Measurements from ENCODE around the gene ZP2. TPM values are rescaled to one million over a fixed set of nuclear protein-coding genes. Genes with fewer than 3 reads are reported as not detected.

Gene ZP2
- total and polyA plus RNA-seq, 9 of the 15 experiments (the other 6 are each of a cell fraction or from before 2014, with no cell fraction given): not detected

DNA sequence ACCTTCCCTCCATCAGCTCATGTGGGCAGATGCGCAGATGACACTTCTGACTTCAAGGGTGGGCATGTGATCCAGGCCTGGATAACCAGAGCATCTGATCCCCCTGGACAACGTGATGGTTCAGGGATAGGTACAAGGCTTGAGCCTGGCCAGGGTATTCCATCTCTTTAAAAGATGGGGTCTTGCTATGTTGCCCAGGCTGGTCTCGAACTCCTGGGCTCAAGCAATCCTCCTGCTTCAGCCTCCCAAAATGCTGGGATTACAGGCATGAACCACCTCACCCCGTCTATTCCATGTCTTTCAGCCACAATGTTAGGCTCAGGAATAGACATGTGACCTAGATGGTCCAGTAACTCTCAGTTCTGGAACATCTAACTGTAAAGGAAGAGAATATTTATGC is 45.9 kb upstream of the ZP2 start:
- no peaks in the 10 kb centered on the region for H3K36me3 ChIP-seq (ENCODE audit: control insufficient read depth, insufficient read depth, low read length)
- no peak overlapping the region for H2AFZ ChIP-seq (ENCODE audit: low read depth, low read length)
- CTCF ChIA-PET (ENCODE audit: low intra/inter-chr PET ratio): no interaction called here
- H4K20me1 ChIP-seq (replicated peaks; ENCODE audit: control insufficient read depth, insufficient read depth, low read length): no peaks in the 10 kb centered on the region
- DNase-seq (ENCODE audit: extremely low read depth in 1 of 4, low spot score in 3 of 4): no peak
- TF ChIP-seq JUN (IDR thresholded peaks at IDR 0.05; ENCODE audit: borderline replicate concordance, low read depth, low read length) (no peak), JUN (CRISPR knock-in tag; IDR thresholded peaks at IDR 0.05; ENCODE audit: borderline replicate concordance) (no peak), HDAC2 (IDR thresholded peaks at IDR 0.05) (no peak), PPARD (CRISPR knock-in tag; IDR thresholded peaks at IDR 0.05) (no peak), ZNF121 (CRISPR knock-in tag; conservative IDR thresholded peaks at IDR 0.05) (peak; percentile 68)
- TF ChIP-seq, protein P1, sequence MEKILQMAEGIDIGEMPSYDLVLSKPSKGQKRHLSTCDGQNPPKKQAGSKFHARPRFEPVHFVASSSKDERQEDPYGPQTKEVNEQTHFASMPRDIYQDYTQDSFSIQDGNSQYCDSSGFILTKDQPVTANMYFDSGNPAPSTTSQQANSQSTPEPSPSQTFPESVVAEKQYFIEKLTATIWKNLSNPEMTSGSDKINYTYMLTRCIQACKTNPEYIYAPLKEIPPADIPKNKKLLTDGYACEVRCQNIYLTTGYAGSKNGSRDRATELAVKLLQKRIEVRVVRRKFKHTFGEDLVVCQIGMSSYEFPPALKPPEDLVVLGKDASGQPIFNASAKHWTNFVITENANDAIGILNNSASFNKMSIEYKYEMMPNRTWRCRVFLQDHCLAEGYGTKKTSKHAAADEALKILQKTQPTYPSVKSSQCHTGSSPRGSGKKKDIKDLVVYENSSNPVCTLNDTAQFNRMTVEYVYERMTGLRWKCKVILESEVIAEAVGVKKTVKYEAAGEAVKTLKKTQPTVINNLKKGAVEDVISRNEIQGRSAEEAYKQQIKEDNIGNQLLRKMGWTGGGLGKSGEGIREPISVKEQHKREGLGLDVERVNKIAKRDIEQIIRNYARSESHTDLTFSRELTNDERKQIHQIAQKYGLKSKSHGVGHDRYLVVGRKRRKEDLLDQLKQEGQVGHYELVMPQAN (IDR thresholded peaks at IDR 0.05; ENCODE audit: borderline replicate concordance): no peak
- intact Hi-C loops (cut with micrococcal nuclease): no loop called here
- BruUV-seq (replicated peaks): no TSS peak
- no peaks in the 10 kb centered on the region for H3K79me2 ChIP-seq (ENCODE audit: control insufficient read depth, insufficient read depth, low read length)
- POLR2A ChIA-PET: interaction anchor here (0.5 kb wide), 1 partner anchor 82 kb away, joined by 4 read pairs; no protein-coding TSS in a partner anchor
- no peak overlapping the region for H3K27ac ChIP-seq (ENCODE audit: extremely low read depth, low read depth, low read length)
- H3K4me2 ChIP-seq (ENCODE audit: insufficient read depth, low read length): no peak overlapping the region
- no peak overlapping the region for H3K9ac ChIP-seq (ENCODE audit: insufficient read depth in 1 of 2, low read depth in 2 of 2, low read length in 2 of 2)
- FAIRE-seq: no peak
- peaks cover 13 to 17% of the 10 kb centered on the region in 2 experiments; a peak in 4 of 5 replicates for H3K4me1 ChIP-seq (replicated peaks in 1 of 2; ENCODE audit: control insufficient read depth in 2 of 2, insufficient read depth in 2 of 2, low read length in 2 of 2)
- in situ Hi-C loops (cut with MboI): no loop called here
- no peaks in the 10 kb centered on the region for H3K9me3 ChIP-seq (replicated peaks; ENCODE audit: control insufficient read depth, insufficient read depth, low read depth, low read length)
- peaks cover 0 to 2% of the 10 kb centered on the region in 2 experiments; a peak in 1 of 5 replicates for H3K27me3 ChIP-seq (ENCODE audit: control insufficient read depth in 2 of 2, insufficient read depth in 2 of 2, low read length in 2 of 2)
- WGBS (ENCODE audit: insufficient coverage, low coverage, missing lambda C conversion rate): 49% methylated on average over 4 of the region's 4 CpGs
- no peak for ATAC-seq
- H3K9me1 ChIP-seq (ENCODE audit: control insufficient read depth, insufficient read depth, low read length): no peaks in the 10 kb centered on the region
- H3K4me3 ChIP-seq: no peak overlapping the region
